ENCODE results near the gene DHRS13. TPM values are rescaled to one million over a fixed set of nuclear protein-coding genes. Genes with fewer than 3 reads are reported as not detected.
"Not testable (repeated sequence)": the region's sequence is repeated elsewhere in the genome, so short reads cannot be mapped to it uniquely, and the experiment has no call there.

DHRS13 gene
- total RNA-seq, 2 donors from 2014 or later = 8.7 to 22.8 TPM

- Histone ChIP-seq H3K9me3 (no peaks in the 10 kb centered on the region), H3K4me3 (no peak overlapping the region), H3K27me3 (no peaks in the 10 kb centered on the region), H3K27ac (no peak overlapping the region), H3K4me1 (no peaks in the 10 kb centered on the region), H3K36me3 (peaks cover 17% of the 10 kb centered on the region), H3K9ac (ENCODE audit: low read depth in 2 of 2, low read length in 2 of 2) (no peak overlapping the region)
- DNase-seq = peak; percentile 36
- peak; percentile 31 for TF ChIP-seq CTCF (IDR thresholded peaks at IDR 0.05)
- intact Hi-C loops (cut with DNase I) = no loop called here
Measured at GRCh38 chr17:28878981-28879380, 23.9 kb downstream of the DHRS13 start.

GRCh38 chr17:28878158-28878910 is 24.5 kb downstream of the DHRS13 start:
- TF ChIP-seq CTCF (IDR thresholded peaks at IDR 0.05) = no peak
- Histone ChIP-seq H3K9ac (ENCODE audit: low read depth in 2 of 2, low read length in 2 of 2) (no peak overlapping the region), H3K4me3 (no peak overlapping the region), H3K27me3 (no peaks in the 10 kb centered on the region), H3K36me3 (peaks cover 17% of the 10 kb centered on the region), H3K27ac (no peak overlapping the region), H3K9me3 (no peaks in the 10 kb centered on the region), H3K4me1 (no peaks in the 10 kb centered on the region)
- no peak for DNase-seq
- intact Hi-C loops (cut with DNase I) = no loop called here

GRCh38 chr17:28877150-28877711 is 25.6 kb downstream of the DHRS13 start:
- H3K4me1 ChIP-seq; H3K9me3 ChIP-seq; H3K9ac ChIP-seq (ENCODE audit: low read depth in 2 of 2, low read length in 2 of 2); H3K27ac ChIP-seq; DNase-seq; intact Hi-C loops (cut with DNase I); H3K4me3 ChIP-seq; H3K27me3 ChIP-seq: not testable (repeated sequence)
- H3K36me3 ChIP-seq = peaks cover 17% of the 10 kb centered on the region

- Histone ChIP-seq H3K27me3 (no peaks in the 10 kb centered on the region), H3K36me3 (peaks cover 9% of the 10 kb centered on the region), H3K27ac (no peak overlapping the region), H3K9me3 (no peaks in the 10 kb centered on the region), H3K9ac (ENCODE audit: low read depth in 2 of 2, low read length in 2 of 2) (no peak overlapping the region), H3K4me1 (no peaks in the 10 kb centered on the region), H3K4me3 (no peak overlapping the region)
- DNase-seq = no peak
- intact Hi-C loops (cut with DNase I) = no loop called here
- no peak for TF ChIP-seq CTCF (IDR thresholded peaks at IDR 0.05)
Measured at GRCh38 chr17:28875848-28876550, 26.9 kb downstream of the DHRS13 start.

GRCh38 chr17:28874750-28875149 is 28.1 kb downstream of the DHRS13 start:
- no peak overlapping the region for H3K4me3 ChIP-seq
- H3K27ac ChIP-seq = no peak overlapping the region
- intact Hi-C loops (cut with DNase I) = no loop called here
- no peak overlapping the region for H3K9ac ChIP-seq (ENCODE audit: low read depth in 2 of 2, low read length in 2 of 2)
- DNase-seq = no peak
- no peaks in the 10 kb centered on the region for H3K36me3 ChIP-seq
- H3K9me3 ChIP-seq = no peaks in the 10 kb centered on the region
- no peak for TF ChIP-seq CTCF (IDR thresholded peaks at IDR 0.05)
- H3K4me1 ChIP-seq = no peaks in the 10 kb centered on the region
- no peaks in the 10 kb centered on the region for H3K27me3 ChIP-seq

GRCh38 chr17:28873839-28874238 is 29.0 kb downstream of the DHRS13 start:
- Histone ChIP-seq H3K9ac (ENCODE audit: low read depth in 2 of 2, low read length in 2 of 2) (no peak overlapping the region), H3K36me3 (no peaks in the 10 kb centered on the region), H3K27ac (no peak overlapping the region), H3K9me3 (no peaks in the 10 kb centered on the region), H3K4me3 (no peak overlapping the region), H3K4me1 (no peaks in the 10 kb centered on the region), H3K27me3 (no peaks in the 10 kb centered on the region)
- intact Hi-C loops (cut with DNase I) = no loop called here
- no peak for TF ChIP-seq CTCF (IDR thresholded peaks at IDR 0.05)
- DNase-seq = no peak
